Fibroblast of villous mesenchyme (primary cell): ENCODE data around the gene NCOR1. TPM values are rescaled to one million over a fixed set of nuclear protein-coding genes. Genes with fewer than 3 reads are reported as not detected.
"Not testable (repeated sequence)": the region's sequence is repeated elsewhere in the genome, so short reads cannot be mapped to it uniquely, and the experiment has no call there.

Experiments used
- DNase-seq: peaks from one replicate; pipeline ENCODE4 v3.0.0-alpha.2; 2010; ENCODE audit warnings: low read depth
- H3K4me3 ChIP-seq: 2 replicates; pipeline ENCODE4 v1.5.1; 2011; ENCODE audit warnings: low read depth, mild to moderate bottlenecking, low read length
- CTCF ChIP-seq: IDR thresholded peaks from 2 replicates; pipeline ENCODE4 v1.5.1; 2012; ENCODE audit warnings: low read depth, mild to moderate bottlenecking, low read length; ENCODE audit not compliant: insufficient read depth
- total RNA-seq: library from RNA; depleted of rRNA; stranded (reverse); fragments of >200 nt; gene quantifications from 2 replicates; pipeline ENCODE4 v1.2.3, GENCODE V29; 2012

The NCOR1 gene
- total RNA-seq, 1 donor: 83.3 TPM

- no peak for DNase-seq
- no peak for TF ChIP-seq CTCF
- H3K4me3 ChIP-seq: no peak overlapping the region
Measured at GRCh38 chr17:16181581-16181980, 33.8 kb downstream of the NCOR1 start.

- no peak for TF ChIP-seq CTCF
- no peak for DNase-seq
- H3K4me3 ChIP-seq: no peak overlapping the region
Measured at GRCh38 chr17:16178836-16179235, 36.5 kb downstream of the NCOR1 start.

DNA sequence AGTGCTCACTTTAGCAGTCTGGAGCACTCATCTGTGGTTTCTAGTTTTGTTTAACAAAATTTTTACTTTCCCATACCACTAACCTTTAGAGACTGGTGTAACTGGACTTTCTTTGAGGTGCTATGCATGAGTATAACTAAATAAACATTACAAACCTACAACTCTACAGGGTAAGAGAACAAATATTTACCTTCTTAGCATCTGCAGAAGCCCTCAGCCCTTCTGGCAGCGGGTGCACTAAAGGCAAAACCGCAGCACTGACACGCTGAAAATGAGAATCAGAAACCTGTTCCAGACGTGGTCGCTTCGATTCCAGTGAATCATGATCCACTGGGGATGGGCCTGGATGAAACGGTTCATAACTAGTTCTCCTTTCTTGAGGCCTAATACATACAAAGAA lies 43.7 kb downstream of the NCOR1 start:
- TF ChIP-seq CTCF: no peak
- DNase-seq: no peak
- H3K4me3 ChIP-seq: no peak overlapping the region

GRCh38 chr17:16166766-16167165 lies 48.6 kb downstream of the NCOR1 start:
- peak; percentile 5 for DNase-seq
- H3K4me3 ChIP-seq: not testable (repeated sequence)

GRCh38 chr17:16158714-16159113 lies 56.6 kb downstream of the NCOR1 start:
- no peak for TF ChIP-seq CTCF
- peak; percentile 69 for DNase-seq
- H3K4me3 ChIP-seq: no peak overlapping the region

DNA sequence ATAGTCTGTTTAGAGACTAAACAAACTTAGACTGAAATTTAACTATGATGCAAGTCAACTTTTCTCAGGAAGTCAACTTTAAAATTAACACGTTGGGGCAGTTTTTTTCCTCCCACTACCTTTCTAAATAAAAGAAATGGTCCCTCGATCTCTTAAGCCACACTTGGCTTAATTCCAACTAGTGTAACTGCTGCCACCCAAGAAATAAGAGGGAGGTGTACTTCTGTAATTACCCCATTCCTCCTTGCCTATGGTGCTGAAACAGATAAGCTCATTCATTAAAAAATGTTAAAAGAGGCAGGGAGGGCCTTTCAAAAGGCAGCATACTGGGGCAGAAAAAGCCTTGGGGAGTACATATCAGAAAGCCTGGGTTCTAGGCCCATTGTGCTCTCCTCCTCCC lies 59.8 kb downstream of the NCOR1 start:
- H3K4me3 ChIP-seq: no peak overlapping the region
- no peak for DNase-seq
- TF ChIP-seq CTCF: no peak

DNA sequence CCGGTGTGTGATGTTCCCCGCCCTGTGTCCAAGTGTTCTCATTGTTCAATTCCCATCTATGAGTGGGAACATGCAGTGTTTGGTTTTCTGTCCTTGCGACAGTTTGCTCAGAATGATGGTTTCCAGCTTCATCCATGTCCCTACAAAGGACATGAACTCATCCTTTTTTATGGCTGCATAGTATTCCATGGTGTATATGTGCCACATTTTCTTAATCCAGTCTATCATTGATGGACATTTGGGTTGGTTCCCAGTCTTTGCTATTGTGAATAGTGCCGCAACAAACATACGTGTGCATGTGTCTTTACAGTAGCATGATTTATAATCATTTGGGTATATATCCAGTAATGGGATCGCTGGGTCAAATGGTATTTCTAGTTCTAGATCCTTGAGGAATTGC lies 63.0 kb downstream of the NCOR1 start:
- DNase-seq, H3K4me3 ChIP-seq: not testable (repeated sequence)

DNA sequence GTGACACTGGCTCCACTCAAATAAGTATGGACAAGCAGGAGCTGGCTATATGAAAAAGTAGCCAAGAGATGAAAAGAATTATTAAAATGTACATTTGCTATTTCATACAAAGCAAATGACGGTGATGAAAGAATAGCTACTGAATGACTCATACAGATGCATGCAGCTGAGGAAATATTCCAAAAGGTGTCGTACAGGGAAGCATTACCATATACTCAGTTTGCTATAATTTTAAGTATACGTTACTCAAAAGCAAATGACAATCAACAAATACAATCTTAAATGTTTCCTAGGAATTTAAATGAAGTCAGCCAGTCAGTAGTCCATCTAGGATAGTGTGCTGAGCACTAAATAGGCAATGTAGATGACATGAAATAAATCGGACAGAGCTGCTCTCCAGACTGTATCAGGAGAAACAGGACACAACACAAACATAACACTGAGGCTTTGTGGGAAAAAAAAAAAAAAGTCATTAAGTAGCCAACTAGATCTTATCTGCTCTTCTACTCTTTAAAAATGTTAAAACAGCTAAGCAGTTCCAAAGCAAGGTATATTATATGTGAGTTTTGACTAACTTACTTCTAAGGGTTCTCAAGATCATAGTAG lies 65.0 kb downstream of the NCOR1 start:
- DNase-seq: peak; percentile 71
- no peak for TF ChIP-seq CTCF
- no peak overlapping the region for H3K4me3 ChIP-seq
